HepG2 (cell line): ENCODE measurements around the gene CCDC57. TPM values are rescaled to one million over a fixed set of nuclear protein-coding genes. Genes with fewer than 3 reads are reported as not detected.
A peak's percentile ranks its signal among the peaks of the same experiment; 100 is the strongest.

Source experiments
- AGO1 ChIP-seq: fragments of 200-400 bp; formaldehyde crosslinking; IDR thresholded peaks from 2 replicates; pipeline ENCODE4 v1.6.1; 2017; ENCODE audit warnings: mild to moderate bottlenecking, low read depth, low read length, moderate library complexity; ENCODE audit not compliant: poor library complexity, severe bottlenecking
- ATF5 ChIP-seq: sonication (generic); formaldehyde crosslinking; IDR thresholded peaks from 2 replicates; pipeline ENCODE4 v1.4.0; 2020; ENCODE audit warnings: mild to moderate bottlenecking, low read depth, missing genetic modification reagents
- CHD2 ChIP-seq: IDR thresholded peaks from 2 replicates; pipeline ENCODE4 v1.6.1; 2011; ENCODE audit warnings: low read depth, low read length, improper control_type of control experiment
- ESRRA ChIP-seq: sonication (generic); formaldehyde crosslinking; IDR thresholded peaks from 2 replicates; pipeline ENCODE4 v1.5.1; 2020; ENCODE audit warnings: mild to moderate bottlenecking, low read depth, missing genetic modification reagents
- FOSL2 ChIP-seq: sonication (generic); formaldehyde crosslinking; IDR thresholded peaks from 2 replicates; pipeline ENCODE4 v1.4.0; 2020; ENCODE audit warnings: missing genetic modification reagents
- GFI1 ChIP-seq: sonication (generic); formaldehyde crosslinking; IDR thresholded peaks from 2 replicates; pipeline ENCODE4 v1.5.0; 2020; ENCODE audit warnings: missing genetic modification reagents, mild to moderate bottlenecking, borderline replicate concordance
- HES4 ChIP-seq: sonication (generic); formaldehyde crosslinking; IDR thresholded peaks from 2 replicates; pipeline ENCODE4 v1.9.0; 2021; ENCODE audit warnings: mild to moderate bottlenecking, missing genetic modification reagents, borderline replicate concordance
- HOXA3 ChIP-seq: sonication (generic); formaldehyde crosslinking; IDR thresholded peaks from 2 replicates; pipeline ENCODE4 v1.5.0; 2020; ENCODE audit warnings: missing genetic modification reagents
- HOXD1 ChIP-seq: sonication (generic); formaldehyde crosslinking; IDR thresholded peaks from 2 replicates; pipeline ENCODE4 v1.5.0; 2020; ENCODE audit warnings: missing genetic modification reagents
- NFIB ChIP-seq: sonication (generic); formaldehyde crosslinking; IDR thresholded peaks from 2 replicates; pipeline ENCODE4 v1.9.0; 2021; ENCODE audit warnings: missing genetic modification reagents, mild to moderate bottlenecking, borderline replicate concordance
- NR1H2 ChIP-seq: sonication (generic); formaldehyde crosslinking; IDR thresholded peaks from 2 replicates; pipeline ENCODE4 v1.8.1; 2022; ENCODE audit warnings: low read depth, missing genetic modification reagents, borderline replicate concordance
- ONECUT2 ChIP-seq: sonication (generic); formaldehyde crosslinking; IDR thresholded peaks from 2 replicates; pipeline ENCODE4 v1.4.0; 2020; ENCODE audit warnings: missing genetic modification reagents
- PBX2 ChIP-seq: IDR thresholded peaks from 2 replicates; pipeline ENCODE4 v1.6.1; 2016; ENCODE audit warnings: control low read depth
- RARA ChIP-seq: IDR thresholded peaks from 2 replicates; pipeline ENCODE4 v1.6.1; 2016; ENCODE audit warnings: missing genetic modification reagents, missing compliant biosample characterization
- SP2 ChIP-seq: sonication (generic); formaldehyde crosslinking; IDR thresholded peaks from 2 replicates; pipeline ENCODE4 v1.5.1; 2020; ENCODE audit warnings: mild to moderate bottlenecking, missing genetic modification reagents
- THRA ChIP-seq: sonication (generic); formaldehyde crosslinking; IDR thresholded peaks from 2 replicates; pipeline ENCODE4 v1.4.0; 2020; ENCODE audit warnings: missing genetic modification reagents, borderline replicate concordance
- UBTF ChIP-seq: sonication (generic); formaldehyde crosslinking; IDR thresholded peaks from 2 replicates; pipeline ENCODE4 v1.4.0; 2020; ENCODE audit warnings: mild to moderate bottlenecking, missing genetic modification reagents
- ZC3H13 ChIP-seq: sonication (generic); formaldehyde crosslinking; IDR thresholded peaks from 2 replicates; pipeline ENCODE4 v1.8.1; 2023; ENCODE audit warnings: mild to moderate bottlenecking, missing genetic modification reagents, moderate library complexity
- ZNF12 ChIP-seq: sonication (generic); formaldehyde crosslinking; IDR thresholded peaks from 2 replicates; pipeline ENCODE4 v1.5.0; 2020; ENCODE audit warnings: missing genetic modification reagents
- ZNF441 ChIP-seq: sonication (generic); formaldehyde crosslinking; IDR thresholded peaks from 2 replicates; pipeline ENCODE4 v1.7.0; 2021; ENCODE audit warnings: missing genetic modification reagents, borderline replicate concordance
- ZNF564 ChIP-seq: sonication (generic); formaldehyde crosslinking; IDR thresholded peaks from 2 replicates; pipeline ENCODE4 v1.8.1; 2023; ENCODE audit warnings: mild to moderate bottlenecking, missing genetic modification reagents
- ZNF674 ChIP-seq: sonication (generic); formaldehyde crosslinking; IDR thresholded peaks from 2 replicates; pipeline ENCODE4 v1.5.0; 2020; ENCODE audit warnings: low read depth, mild to moderate bottlenecking, missing genetic modification reagents
- ZNF792 ChIP-seq: IDR thresholded peaks from 2 replicates; pipeline ENCODE4 v1.6.1; 2016
- polyA plus RNA-seq, 8 experiments: library from polyadenylated mRNA; depleted of rRNA in 3 of 8; stranded (reverse) in 7 of 8; unstranded in 1 of 8; fragments of >200 nt; fragmentation: Illumina TruSeq in 4 of 8; extraction: Trizol in 4 of 8; gene quantifications; 2 replicates each; pipeline versions ENCODE4 v1.2.1 to v1.2.3, GENCODE V29; 2011 to 2016; ENCODE audit warnings: low read depth in 4 of 8, missing spikeins in 1 of 8, mixed read lengths in 1 of 8; ENCODE audit not compliant: insufficient read depth in 1 of 8
- total RNA-seq, 5 experiments: library from RNA; depleted of rRNA; stranded (reverse); fragments of >200 nt; fragmentation: Illumina TruSeq; extraction: Trizol; gene quantifications; 2 replicates each; pipeline ENCODE4 v1.2.3, GENCODE V29; 2016; ENCODE audit warnings: low read depth in 1 of 5
- TF ChIP-seq, protein P1 (sequence below): sonication (generic); formaldehyde crosslinking; IDR thresholded peaks from 2 replicates; pipeline ENCODE4 v1.4.0; 2020; ENCODE audit warnings: missing genetic modification reagents

The CCDC57 gene
- total and polyA plus RNA-seq, 2 of the 13 experiments (the other 11 are each of a cell fraction or from before 2014, with no cell fraction given), result 59.3 to 59.9 TPM

DNA sequence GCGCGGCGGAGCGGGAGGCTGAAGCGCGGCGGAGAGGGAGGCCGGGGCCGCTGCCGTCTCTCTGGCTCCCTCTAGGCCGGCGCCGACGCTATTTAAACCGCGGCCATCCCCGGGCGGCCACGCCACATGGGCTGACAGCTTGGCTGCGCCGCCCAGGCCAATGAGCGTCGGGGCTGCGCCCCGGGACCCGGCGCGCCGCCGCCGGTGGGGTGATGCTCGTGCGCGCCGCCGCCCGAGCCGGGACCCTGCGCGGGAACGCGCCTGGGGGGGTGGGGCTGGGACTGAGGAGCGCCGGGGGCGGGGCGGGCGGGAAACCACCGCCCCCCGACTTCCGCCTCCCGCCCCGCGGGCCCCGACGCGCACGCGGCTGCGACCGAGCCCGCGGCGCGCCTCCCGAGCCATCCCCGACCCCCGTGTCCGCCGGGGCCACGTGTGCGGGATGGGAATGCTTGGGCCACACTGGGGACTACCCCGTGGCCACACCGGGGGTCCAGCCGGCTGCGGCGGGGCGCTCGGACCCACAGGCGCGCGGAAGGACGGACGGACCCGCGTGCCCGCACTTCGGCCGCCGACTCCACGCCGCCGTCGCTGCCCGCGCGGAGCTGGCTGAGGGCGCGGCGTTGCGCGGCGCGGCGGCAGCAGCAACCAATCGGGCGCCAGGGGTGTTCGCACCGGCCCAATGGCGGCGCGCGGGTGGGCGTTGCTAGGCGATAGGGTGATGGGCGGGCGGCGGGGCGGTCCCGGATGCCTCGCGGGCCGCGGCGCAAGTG, 114.3 kb downstream of the CCDC57 start, which contains the start of gene FASN (continued):
- peak; percentile 84 for TF ChIP-seq HOXA3 (CRISPR knock-in tag)
- no peak for TF ChIP-seq HOXD1 (CRISPR knock-in tag)
- TF ChIP-seq RARA (CRISPR knock-in tag), result peak; percentile 32
- 0 out of 2 replicates have a peak, but pooled peaks have one; percentile 36 for TF ChIP-seq THRA (CRISPR knock-in tag)
- no peak for TF ChIP-seq ZNF792 (CRISPR knock-in tag)
- peak; percentile 55; the same call in 1 of the 2 replicates for TF ChIP-seq UBTF
- TF ChIP-seq ATF5 (CRISPR knock-in tag), result peak; percentile 17; the same call in 1 of the 2 replicates
- TF ChIP-seq ESRRA, result peak; percentile 79
- no peak for TF ChIP-seq NFIB
- peak; percentile 64 for TF ChIP-seq ZNF441
- peak; percentile 35; the same call in 1 of the 2 replicates for TF ChIP-seq ZC3H13 (CRISPR knock-in tag)
- TF ChIP-seq CHD2, result 0 out of 2 replicates have a peak, but pooled peaks have one; percentile 34
- TF ChIP-seq HES4, result peak; percentile 23; the same call in 1 of the 2 replicates
- no peak for TF ChIP-seq ZNF12 (CRISPR knock-in tag)
- TF ChIP-seq AGO1, result peak; percentile 37
- TF ChIP-seq ZNF674 (CRISPR knock-in tag), result peak; percentile 97
- TF ChIP-seq ONECUT2 (CRISPR knock-in tag), result no peak
- peak; percentile 84 for TF ChIP-seq SP2 (CRISPR knock-in tag)
- TF ChIP-seq, protein P1, sequence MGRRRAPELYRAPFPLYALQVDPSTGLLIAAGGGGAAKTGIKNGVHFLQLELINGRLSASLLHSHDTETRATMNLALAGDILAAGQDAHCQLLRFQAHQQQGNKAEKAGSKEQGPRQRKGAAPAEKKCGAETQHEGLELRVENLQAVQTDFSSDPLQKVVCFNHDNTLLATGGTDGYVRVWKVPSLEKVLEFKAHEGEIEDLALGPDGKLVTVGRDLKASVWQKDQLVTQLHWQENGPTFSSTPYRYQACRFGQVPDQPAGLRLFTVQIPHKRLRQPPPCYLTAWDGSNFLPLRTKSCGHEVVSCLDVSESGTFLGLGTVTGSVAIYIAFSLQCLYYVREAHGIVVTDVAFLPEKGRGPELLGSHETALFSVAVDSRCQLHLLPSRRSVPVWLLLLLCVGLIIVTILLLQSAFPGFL (CRISPR knock-in tag), result 0 out of 2 replicates have a peak, but pooled peaks have one; percentile 79
- TF ChIP-seq NR1H2, result no peak
- TF ChIP-seq GFI1 (CRISPR knock-in tag), result peak; percentile 27; the same call in 1 of the 2 replicates
- TF ChIP-seq ZNF564 (CRISPR knock-in tag), result peak; percentile 65; the same call in 1 of the 2 replicates
- no peak for TF ChIP-seq FOSL2
- peak; percentile 76 for TF ChIP-seq PBX2
